HG02840 (cell line): ENCODE measurements around the gene KRTAP10-6.
"Not testable (repeated sequence)": the region's sequence is repeated elsewhere in the genome, so short reads cannot be mapped to it uniquely, and the experiment has no call there.

ENCODE experiments used
- ATAC-seq: cut with Tn5 transposase; IDR thresholded peaks from one replicate; pipeline ENCODE4 v1.9.1; 2021; ENCODE audit warnings: mild to moderate bottlenecking, moderate library complexity, moderate number of reproducible peaks; ENCODE audit not compliant: unreplicated experiment, low FRiP score

The KRTAP10-6 gene

GRCh38 chr21:44601091-44601490 is 8.8 kb upstream of the KRTAP10-6 start:
- not testable (repeated sequence) for ATAC-seq

DNA sequence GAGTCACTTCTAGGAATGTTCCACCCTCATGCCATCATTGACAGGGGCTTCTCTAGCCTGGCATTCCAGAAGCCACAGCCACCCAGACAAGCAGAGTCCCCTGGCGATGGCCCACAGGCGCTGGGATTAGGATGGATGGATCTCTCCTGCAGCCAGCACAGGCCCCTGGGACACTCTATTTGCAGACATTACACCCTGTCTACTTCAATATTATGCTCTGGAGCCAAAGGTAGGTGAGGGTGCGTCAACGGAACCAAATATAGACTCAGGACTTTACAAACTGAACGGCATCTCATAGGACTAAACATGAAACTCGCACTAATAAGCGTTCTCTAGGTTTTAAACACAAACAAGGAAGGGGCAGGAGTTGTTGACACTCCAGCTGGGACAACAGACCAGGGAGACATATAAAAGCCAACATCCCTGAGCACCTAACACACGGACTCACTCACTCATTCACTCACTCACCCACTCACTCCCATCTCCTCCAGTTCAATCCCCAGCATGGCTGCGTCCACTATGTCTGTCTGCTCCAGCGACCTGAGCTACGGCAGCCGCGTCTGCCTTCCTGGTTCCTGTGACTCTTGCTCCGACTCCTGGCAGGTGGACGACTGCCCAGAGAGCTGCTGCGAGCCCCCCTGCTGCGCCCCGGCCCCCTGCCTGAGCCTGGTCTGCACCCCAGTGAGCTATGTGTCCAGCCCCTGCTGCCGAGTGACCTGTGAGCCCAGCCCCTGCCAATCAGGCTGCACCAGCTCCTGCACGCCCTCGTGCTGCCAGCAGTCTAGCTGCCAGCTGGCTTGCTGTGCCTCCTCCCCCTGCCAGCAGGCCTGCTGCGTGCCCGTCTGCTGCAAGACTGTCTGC is 8.0 kb upstream of the KRTAP10-6 start, which contains the start of gene KRTAP10-7:
Gene KRTAP10-7, plus strand, starts transcription at position 480 of the 861 bp plus-strand sequence. Its CDS starts 25 bp downstream, at position 505.
- not testable (repeated sequence) for ATAC-seq

GRCh38 chr21:44599264-44600029 is 7.1 kb upstream of the KRTAP10-6 start:
- ATAC-seq, result no peak

- ATAC-seq, result no peak
These were observed 5.8 kb upstream of the KRTAP10-6 start for GRCh38 chr21:44598061-44598460.

DNA sequence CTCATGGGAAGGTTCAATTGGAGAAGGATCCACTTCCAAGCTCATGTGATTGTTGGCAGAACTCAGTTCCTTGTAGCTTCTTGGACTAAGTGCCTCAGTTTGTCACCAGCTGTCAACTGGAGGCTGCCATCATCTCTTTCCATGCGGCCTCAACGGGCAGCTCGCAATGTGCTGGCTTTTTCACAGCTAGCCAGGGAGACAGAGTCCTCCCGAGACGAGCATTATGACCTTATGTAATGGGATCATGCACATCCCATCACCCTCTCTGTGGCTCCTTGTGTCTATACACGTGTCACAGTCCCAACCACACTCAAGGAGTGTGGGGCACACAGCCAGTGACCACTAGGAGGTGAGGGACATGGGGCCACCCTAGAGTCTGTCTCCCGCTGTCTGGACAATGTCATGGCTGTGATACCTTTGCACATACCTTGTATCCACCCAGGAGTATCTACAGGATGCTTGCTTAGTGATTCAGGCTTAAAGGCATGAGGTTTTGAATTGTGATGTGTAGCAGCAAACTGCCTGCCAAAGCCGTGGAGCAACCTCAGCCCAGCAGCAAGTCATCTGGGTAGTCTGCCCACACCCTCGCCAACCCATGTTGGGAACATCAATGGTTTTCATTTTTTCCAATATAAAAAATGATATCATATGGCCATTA is 3.9 kb upstream of the KRTAP10-6 start:
- no peak for ATAC-seq

DNA sequence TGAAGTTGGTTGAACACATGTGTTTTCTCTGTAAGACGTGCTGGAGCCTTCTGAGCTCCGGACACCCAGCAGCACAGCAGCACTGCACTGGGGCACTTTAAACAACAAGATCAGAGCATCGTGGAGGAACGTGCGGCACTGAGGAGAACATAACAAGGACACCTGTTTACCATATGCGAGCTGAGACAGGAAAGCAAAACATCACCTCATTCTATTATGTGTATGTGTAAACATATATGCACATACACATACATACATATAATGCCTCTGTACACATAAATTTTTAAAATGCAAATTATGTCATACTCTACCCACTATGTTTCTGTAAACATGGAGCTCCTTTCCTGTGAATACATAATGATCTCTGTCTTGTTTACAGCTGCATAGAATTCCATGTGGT is 3.2 kb upstream of the KRTAP10-6 start:
- no peak for ATAC-seq

GRCh38 chr21:44594406-44594916 is 2.2 kb upstream of the KRTAP10-6 start:
- ATAC-seq, result no peak

- ATAC-seq, result no peak
These were observed 1.5 kb upstream of the KRTAP10-6 start for GRCh38 chr21:44593598-44594405.

DNA sequence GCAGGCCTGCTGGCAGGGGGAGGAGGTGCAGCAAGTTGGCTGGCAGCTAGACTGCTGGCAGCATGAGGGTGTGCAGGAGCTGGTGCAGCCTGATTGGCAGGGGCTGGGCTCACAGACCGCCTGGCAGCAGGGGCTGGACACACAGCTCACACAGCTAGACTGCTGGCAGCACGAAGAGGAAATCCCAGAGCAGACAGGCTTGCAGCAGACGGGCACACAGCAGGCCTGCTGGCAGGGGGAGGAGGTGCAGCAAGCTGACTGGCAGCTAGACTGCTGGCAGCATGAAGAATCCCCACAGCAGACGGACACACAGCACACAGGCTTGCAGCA is 539 bp downstream of the KRTAP10-6 start:
- ATAC-seq, result not testable (repeated sequence)

DNA sequence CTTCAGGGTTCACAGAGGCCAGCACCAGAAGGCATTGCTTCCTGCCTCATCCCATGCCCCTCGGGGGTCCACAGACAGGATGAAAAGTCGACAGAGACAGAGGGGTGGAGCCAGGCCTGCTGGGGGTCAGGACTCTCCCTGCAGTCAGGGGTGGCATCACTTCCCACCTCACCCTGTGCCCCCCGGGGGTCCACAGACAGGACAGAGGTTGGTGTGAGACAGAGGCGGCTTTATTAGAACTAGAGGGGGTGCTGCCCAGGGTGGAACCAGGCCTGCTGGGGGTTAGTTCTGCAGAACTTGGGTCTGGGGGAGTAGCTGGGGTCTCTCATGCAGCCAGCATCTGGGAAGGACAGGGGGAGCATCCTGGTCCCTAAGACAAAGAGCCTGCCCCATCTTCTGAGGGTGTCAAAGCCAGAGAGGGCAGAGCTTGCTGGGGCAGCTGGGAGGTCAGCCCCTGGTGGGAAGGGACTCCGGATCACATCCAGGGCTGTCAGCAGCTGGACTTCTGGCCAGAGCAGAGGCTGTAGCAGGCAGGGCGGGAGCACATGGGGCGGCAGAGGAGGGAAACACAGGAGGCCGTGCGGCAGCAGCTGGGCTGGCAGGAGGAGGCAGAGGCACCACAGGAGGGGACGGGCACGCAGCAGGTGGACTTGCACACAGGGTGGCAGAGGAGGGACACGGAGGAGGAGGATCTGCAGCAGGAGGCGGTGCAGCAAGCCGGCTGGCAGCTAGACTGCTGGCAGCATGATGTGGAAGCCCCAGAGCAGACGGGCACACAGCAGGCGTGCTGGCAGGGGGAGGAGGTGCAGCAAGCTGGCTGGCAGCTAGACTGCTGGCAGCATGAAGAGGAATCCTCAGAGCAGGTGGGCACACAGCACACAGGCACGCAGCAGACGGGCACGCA is 1.2 kb downstream of the KRTAP10-6 start:
- ATAC-seq, result not testable (repeated sequence)

- ATAC-seq, result no peak
These were observed 2.0 kb downstream of the KRTAP10-6 start for GRCh38 chr21:44590311-44590721.

DNA sequence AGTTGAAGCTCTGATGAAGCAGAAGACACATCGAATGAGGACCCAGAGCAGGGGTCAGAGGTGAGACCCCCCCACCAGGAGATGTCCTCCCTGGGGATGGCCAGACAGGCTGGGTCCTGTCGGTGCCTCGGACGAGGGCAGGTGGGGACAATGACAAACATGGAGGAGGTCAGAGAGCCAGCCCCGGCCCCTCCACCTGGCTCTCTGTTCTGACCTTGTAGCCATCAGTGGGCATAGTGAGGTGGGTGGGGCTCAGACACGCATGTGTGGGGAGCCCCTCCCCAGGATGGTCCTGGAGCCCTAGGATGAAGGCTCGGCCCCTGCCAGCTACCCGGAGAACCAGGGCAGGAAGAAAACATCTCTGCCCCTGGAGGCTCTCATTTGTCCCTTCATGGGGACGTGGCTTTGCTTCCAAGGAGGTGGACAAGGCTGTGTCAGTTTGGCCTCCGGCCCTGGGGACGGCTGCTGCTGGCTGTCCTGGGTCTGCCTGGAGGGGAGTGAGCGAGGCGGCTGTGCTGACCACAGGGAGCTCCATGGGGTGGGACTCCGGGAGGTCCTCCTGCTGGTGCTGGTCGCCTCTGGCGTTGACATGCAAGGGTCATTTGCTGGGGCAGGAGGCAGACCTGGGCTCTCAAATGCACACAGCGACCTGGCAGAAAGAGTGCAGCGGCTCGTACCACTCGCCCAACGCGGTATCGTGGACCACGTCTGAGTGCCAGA is 2.6 kb downstream of the KRTAP10-6 start:
- no peak for ATAC-seq

DNA sequence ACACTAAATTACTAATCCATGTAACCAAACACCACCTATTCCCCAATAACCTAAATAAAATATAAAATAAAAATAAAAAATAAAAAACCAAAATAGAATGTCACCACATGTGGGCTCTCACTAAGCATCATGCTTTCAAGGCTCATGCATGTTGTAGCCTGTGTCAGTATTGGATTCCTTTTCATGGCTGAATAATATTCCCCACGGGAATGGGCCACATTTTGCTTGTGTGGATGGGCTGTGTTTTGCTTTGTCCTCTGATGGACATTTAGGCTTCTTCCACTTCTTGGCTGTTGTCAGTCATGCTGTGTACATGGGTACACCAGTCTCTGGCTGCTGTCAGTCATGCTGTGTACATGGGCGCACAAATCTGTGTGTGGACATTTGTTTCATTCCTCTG is 3.2 kb downstream of the KRTAP10-6 start:
- no peak for ATAC-seq

DNA sequence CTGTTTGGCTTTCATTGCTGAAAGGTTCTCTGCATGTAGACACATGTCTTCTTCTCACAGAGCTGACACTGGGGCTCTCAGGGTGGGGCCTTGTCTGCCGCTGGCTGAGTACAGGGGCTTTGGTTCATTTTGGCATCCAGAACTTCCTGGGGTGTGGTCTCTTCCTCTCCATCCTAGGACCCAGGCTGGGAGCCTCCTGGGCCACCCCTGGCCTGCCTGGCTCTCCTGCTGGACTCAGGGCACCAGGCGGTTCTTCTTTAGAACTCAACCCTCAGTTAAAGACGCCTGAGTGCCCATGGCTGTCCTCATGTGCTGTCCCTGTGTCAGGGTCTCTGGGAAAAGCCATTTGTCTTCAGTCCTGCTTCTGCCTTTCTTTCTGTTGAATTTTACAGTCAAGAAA is 6.4 kb downstream of the KRTAP10-6 start:
- no peak for ATAC-seq

- no peak for ATAC-seq
These were observed 8.5 kb downstream of the KRTAP10-6 start for GRCh38 chr21:44583800-44584147.

DNA sequence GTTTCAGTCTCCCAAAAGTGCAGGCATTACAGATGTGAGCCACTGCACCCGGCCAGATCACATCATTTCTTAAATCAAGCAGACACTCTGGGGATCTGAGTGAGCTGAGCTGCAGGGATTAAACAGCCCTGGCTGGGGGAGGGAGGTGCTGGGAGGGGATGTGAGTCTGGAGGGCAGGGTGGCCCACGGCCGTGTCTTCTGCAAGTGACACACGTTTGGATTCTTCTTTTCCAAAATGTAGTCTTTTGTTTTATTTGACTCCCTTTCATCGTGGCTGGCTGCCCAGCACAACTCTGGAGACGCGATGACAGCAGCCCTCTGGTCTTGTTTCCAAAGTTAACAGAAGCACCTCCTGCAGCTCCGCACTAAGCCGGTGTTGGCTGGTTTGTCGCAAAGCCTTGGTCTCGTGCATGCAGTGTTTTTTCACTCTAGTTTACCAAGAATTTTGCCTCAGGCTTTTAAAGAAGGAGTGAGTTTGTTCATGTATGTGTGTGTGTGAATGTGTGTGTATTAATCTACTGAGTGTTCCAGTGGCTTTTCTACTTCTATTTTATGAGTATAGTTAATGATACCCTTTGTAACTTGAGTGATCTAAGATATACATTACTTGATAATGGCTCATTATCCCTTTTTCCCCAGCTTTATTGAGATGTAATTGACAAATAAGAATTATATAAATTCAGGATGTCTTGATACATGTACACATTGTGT is 9.1 kb downstream of the KRTAP10-6 start:
- ATAC-seq, result no peak

GRCh38 chr21:44582055-44582454 is 10.2 kb downstream of the KRTAP10-6 start:
- ATAC-seq, result no peak

- ATAC-seq, result no peak
These were observed 11.1 kb downstream of the KRTAP10-6 start for GRCh38 chr21:44581158-44581557.
